ENCODE measurements around the gene ACTL8.

DNA sequence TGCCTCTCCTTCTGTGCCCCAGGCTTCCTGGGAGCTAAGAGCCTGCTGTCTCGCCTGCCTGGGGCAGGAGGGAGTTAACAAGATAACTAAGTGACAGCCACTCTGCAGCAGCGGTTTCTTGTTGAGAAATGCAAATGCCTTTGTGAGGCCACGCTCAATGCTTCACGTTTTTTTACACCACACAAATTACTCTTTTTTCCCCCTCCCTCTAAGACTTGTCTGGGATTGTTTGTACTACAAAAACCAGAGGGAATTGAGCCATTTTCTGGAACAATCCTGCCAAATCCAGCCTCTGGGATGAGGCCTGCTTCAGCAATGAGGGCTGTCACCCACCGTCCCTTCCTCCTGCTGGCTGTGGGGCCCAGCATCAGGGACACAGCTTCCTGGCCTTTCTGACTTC is 119.6 kb downstream of the ACTL8 start:
- TF ChIP-seq POLR2A (IDR thresholded peaks at IDR 0.05; ENCODE audit: low read depth, low read length) (no peak), POLR2AphosphoS5 (IDR thresholded peaks at IDR 0.05; ENCODE audit: low read depth, low read length) (no peak)
